Astrocyte of the cerebellum (primary cell): ENCODE measurements around the gene FRMD1.

Experiments
- DNase-seq: peaks from one replicate; pipeline ENCODE4 v3.0.0-alpha.2; 2011; ENCODE audit warnings: low read depth
- H3K4me3 ChIP-seq: 2 replicates; pipeline ENCODE4 v1.5.1; 2011; ENCODE audit warnings: mild to moderate bottlenecking, low read depth, low read length, moderate library complexity
- in situ Hi-C: cut with HindIII; loops from 2 replicates; pipeline ENCODE4 v1.10.0; 2017; ENCODE audit warnings: low sequenced_read_pairs
- TF ChIP-seq, protein P1 (sequence below): IDR thresholded peaks from 2 replicates; pipeline ENCODE4 v1.5.1; 2012; ENCODE audit warnings: low read length, low read depth, moderate library complexity, mild to moderate bottlenecking; ENCODE audit errors: missing control alignments

Gene FRMD1

DNA sequence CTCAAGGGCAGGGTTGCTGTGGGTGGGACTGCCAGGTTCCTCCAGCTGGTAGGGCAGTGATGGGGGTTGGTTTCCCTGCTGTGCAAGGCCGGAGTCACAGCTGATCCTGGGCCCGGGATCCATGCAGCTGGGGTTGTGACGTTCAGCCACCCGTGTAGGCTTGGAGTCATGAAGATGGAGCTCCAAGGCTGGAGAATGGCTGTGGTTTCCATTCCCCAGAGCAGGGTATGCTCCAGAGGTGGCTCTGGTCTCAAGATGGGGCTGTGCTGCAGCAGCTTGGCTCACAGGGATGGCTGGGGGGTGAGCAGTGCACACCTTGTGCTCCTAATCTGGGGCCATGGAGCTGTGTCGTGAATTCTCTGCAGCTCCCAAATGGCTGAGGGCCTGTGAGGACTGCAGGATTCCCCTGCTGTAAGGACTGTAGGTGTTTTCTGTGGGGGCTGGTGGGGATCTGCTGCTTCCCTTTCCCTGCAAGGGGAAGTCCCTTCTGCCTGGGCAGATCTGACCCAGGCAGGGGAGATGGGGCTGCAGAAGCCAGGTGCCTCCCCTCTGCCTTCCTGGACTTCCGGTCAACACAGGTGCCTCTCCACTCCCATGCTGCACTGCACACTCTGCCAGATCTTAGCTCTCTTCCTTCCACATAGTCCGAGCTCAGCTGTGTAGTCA lies 65.6 kb downstream of the FRMD1 start:
- in situ Hi-C loops = no loop called here
- H3K4me3 ChIP-seq = no peak overlapping the region
- DNase-seq = no peak
- TF ChIP-seq, protein P1, sequence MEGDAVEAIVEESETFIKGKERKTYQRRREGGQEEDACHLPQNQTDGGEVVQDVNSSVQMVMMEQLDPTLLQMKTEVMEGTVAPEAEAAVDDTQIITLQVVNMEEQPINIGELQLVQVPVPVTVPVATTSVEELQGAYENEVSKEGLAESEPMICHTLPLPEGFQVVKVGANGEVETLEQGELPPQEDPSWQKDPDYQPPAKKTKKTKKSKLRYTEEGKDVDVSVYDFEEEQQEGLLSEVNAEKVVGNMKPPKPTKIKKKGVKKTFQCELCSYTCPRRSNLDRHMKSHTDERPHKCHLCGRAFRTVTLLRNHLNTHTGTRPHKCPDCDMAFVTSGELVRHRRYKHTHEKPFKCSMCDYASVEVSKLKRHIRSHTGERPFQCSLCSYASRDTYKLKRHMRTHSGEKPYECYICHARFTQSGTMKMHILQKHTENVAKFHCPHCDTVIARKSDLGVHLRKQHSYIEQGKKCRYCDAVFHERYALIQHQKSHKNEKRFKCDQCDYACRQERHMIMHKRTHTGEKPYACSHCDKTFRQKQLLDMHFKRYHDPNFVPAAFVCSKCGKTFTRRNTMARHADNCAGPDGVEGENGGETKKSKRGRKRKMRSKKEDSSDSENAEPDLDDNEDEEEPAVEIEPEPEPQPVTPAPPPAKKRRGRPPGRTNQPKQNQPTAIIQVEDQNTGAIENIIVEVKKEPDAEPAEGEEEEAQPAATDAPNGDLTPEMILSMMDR = no peak

DNA sequence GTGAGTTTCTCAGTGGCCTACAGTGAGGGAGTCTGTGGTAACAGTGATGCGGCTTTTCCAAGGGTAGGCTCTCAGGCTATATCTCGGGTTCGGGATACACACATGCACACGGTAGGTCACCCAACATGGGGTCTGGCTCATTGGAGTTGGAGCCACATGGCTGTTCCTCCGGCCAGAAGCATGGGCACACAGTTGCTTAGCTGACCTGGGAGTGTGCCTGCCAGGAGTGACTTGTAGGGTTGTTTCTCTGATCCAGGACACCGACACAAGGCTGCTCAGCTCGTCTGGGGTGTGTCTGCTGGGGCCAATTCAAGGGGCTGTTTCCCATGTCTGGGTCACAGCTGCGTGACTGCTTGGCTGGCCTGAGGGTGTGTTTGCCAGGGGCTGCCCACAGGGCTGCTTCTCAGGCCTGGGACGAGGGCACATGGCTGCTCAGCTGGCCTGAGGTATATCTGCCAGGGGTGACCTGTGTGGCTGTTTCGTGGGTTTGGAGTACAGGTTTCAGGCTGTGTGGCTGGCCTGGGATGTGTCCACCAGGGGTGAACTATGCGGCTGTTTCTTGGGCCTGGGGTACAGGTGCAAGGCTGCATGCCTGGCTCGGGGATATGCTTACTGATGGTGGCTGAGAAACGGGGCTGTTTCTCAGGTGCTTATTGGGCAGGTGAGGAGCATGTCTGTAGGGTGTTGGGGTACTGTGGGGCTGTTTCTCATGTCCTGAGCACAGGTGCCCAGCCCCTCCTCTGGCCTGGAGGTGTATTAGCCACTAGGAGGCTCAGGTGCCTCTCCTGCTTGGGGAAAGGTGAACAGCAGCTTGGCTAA lies 66.4 kb downstream of the FRMD1 start:
- no peak for DNase-seq
- in situ Hi-C loops = no loop called here
- no peak overlapping the region for H3K4me3 ChIP-seq
- TF ChIP-seq, protein P1 = no peak

DNA sequence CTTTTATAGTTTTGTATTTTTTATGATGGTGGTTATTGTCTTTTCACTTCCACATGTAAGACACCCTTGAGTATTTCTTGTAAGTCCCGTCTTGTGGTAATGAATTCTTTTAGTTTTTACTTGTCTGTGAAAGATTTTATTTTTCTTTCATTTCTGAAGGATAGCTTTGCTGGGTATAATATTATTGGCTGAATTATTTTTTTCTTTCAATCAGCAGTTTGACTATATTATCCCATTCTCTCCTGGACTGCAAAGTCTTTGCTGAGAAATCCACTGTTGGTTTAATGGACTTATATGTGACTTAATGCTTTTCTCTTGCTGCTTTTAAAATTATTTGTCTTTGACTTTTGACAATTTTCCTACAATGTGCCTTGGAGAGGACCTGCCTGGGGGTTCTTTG lies 67.7 kb downstream of the FRMD1 start:
- no peak for DNase-seq
- no peak overlapping the region for H3K4me3 ChIP-seq
- in situ Hi-C loops = no loop called here
- TF ChIP-seq, protein P1 = no peak

DNA sequence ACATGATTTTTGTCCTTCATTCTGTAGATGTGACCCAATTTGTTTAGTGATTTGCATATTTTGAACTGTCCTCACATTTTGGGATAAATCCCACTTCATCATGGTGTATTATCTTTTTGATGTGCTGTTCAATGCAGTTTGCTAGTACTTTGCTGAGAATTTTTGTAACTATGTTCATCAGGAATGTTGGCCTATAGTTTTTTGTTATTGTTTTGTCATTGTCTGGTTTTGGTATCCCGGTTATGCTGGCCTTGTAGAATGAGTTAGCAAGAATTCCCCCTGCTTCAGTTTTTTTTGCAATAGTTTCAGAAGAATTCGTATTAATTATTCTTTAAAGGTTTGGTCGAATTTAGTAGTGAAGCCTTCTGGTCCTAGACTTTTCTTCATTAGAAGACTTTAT lies 69.7 kb downstream of the FRMD1 start:
- in situ Hi-C loops = no loop called here
- TF ChIP-seq, protein P1 = no peak

DNA sequence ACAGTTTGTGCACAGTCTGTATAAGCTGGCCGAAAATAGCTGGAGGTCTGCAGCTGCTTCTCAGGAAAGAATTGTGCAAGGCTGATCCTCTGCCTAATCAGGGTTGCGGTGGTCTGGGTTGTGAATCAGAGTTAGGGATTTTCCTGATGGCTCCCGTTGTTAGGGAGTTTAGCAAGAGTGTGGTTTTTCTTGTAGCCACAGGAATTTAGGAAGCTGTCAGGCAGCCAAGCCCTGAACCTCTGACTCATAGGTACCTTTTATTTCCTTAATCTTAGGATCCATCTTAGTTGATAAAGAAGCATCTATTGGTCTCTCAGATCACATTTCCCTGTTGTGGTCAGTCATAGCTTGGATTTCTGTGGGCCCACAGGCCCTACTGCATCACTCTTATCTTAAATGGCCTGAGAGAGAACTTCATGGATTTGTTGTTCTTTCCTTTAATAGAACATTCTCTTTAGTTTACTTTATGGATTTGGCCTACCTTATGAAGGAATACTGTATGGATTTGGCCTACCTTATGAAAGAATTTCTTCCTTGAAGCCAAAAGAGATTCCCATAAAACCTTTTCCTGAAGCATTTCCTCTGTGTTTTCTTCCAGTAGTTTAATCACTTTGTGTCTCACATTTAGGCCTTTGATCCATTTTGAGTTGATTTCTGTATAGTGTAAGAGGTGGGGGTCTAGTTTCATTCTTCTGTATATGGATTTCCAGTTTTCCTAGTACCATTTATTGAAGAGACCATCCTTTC lies 71.2 kb downstream of the FRMD1 start:
- TF ChIP-seq, protein P1 = no peak
- in situ Hi-C loops = no loop called here
- DNase-seq = peak; percentile 100
- H3K4me3 ChIP-seq = no peak overlapping the region

More for the DNA sequence above, 69.7 kb downstream of the FRMD1 start:
- no peak for DNase-seq
- no peak overlapping the region for H3K4me3 ChIP-seq

DNA sequence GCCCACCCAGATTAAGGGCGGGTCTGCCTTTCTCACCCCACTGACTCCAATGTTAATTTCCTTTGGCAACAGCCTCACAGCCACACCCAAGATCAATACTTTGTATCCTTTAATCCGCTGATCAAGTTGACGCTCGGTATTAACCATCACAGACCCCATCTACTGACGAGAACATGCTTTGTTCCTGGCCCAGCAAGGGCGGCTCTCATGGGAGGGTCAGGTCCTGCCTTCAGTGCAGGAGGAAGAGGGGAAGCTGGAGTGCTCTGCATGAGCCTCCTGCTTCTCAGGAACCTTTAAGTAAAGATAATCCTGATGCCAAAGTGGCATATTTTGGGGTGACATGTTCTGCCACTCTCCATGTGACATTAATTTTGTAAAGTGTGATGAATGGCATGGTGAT lies 73.2 kb downstream of the FRMD1 start:
- TF ChIP-seq, protein P1 = no peak
- H3K4me3 ChIP-seq = no peak overlapping the region
- DNase-seq = no peak
- in situ Hi-C loops = no loop called here
